B cell (primary cell): ENCODE data around the gene MTX1. TPM values are rescaled to one million over a fixed set of nuclear protein-coding genes. Genes with fewer than 3 reads are reported as not detected.
A peak's percentile ranks its signal among the peaks of the same experiment; 100 is the strongest.

ENCODE experiments used
- ATAC-seq: fragments of 200-7000 bp; cut with Tn5 transposase; one replicate; pipeline ENCODE4 v1.10.0; 2021; ENCODE audit warnings: low read depth, mild to moderate bottlenecking, moderate number of reproducible peaks, moderate library complexity
- CTCF ChIA-PET: fragments of 350-600 bp; sonication (Branson Sonifier 250); formaldehyde crosslinking; loops from one replicate; lab custom pipeline; 2021; ENCODE audit warnings: antibody characterized with exemption, inconsistent platforms; lab: Charles Lee
- POLR2A ChIA-PET: fragments of 350-600 bp; sonication (Branson Sonifier 250); formaldehyde crosslinking; loops from one replicate; lab custom pipeline; 2021; ENCODE audit warnings: antibody characterized with exemption; lab: Charles Lee
- DNase-seq: peaks from one replicate; pipeline ENCODE4 v3.0.0; 2013
- H2AFZ ChIP-seq: 2 replicates; pipeline ENCODE4 v1.6.1; 2012; ENCODE audit warnings: mild to moderate bottlenecking, low read depth, low read length; ENCODE audit not compliant: insufficient read depth, poor library complexity, severe bottlenecking
- H3K27ac ChIP-seq, 2 donors: 1 replicate in 1 of 2; 2 replicates in 1 of 2; pipeline ENCODE4 v1.5.1; 2012 to 2013; ENCODE audit warnings: low read length in 2 of 2, mild to moderate bottlenecking in 2 of 2, moderate library complexity in 1 of 2
- H3K27me3 ChIP-seq, 4 experiments: fragments of 200-600 bp in 1 of 4; sonication (generic) in 1 of 4; replicated peaks in 1 of 4; 1 replicate in 2 of 4; 2 replicates in 2 of 4; pipeline versions ENCODE4 v1.6.1 to v1.7.0; 2013 to 2016; ENCODE audit warnings: low read length in 3 of 4, mild to moderate bottlenecking in 2 of 4, mixed read lengths in 1 of 4, moderate library complexity in 1 of 4; ENCODE audit not compliant: insufficient read depth in 4 of 4, control insufficient read depth in 3 of 4; ENCODE audit errors: control extremely low read depth in 1 of 4
- H3K36me3 ChIP-seq, 2 experiments: replicated peaks in 1 of 2; 1 replicate in 1 of 2; 2 replicates in 1 of 2; pipeline versions ENCODE4 v1.6.1 to v1.7.1; 2013; ENCODE audit warnings: low read length in 1 of 2; ENCODE audit not compliant: insufficient read depth in 2 of 2, control insufficient read depth in 1 of 2; ENCODE audit errors: control extremely low read depth in 1 of 2, extremely low read depth in 1 of 2
- H3K4me1 ChIP-seq, 2 donors: fragments of 200-600 bp in 1 of 2; sonication (generic) in 1 of 2; 1 replicate in 1 of 2; 2 replicates in 1 of 2; pipeline versions ENCODE4 v1.5.1 to v1.6.1; 2013 to 2017; ENCODE audit warnings: low read length in 2 of 2; ENCODE audit not compliant: control insufficient read depth in 2 of 2, insufficient read depth in 2 of 2
- H3K4me2 ChIP-seq: replicated peaks from 2 replicates; pipeline ENCODE3; 2012; ENCODE audit warnings: mild to moderate bottlenecking, low read depth, low read length; ENCODE audit not compliant: poor library complexity, severe bottlenecking
- H3K4me3 ChIP-seq, 5 experiments: fragments of 200-600 bp in 1 of 5; sonication (generic) in 1 of 5; 1 replicate in 3 of 5; 2 replicates in 2 of 5; pipeline versions ENCODE4 v1.5.1 to v1.7.0; 2011 to 2016; ENCODE audit warnings: low read length in 4 of 5, mild to moderate bottlenecking in 4 of 5, low read depth in 2 of 5, control low read depth in 1 of 5, moderate library complexity in 1 of 5; ENCODE audit not compliant: insufficient read depth in 1 of 5; ENCODE audit errors: control extremely low read depth in 1 of 5, extremely low read depth in 1 of 5
- H3K79me2 ChIP-seq: fragments of 200-600 bp; sonication (generic); one replicate; pipeline ENCODE4 v1.6.0; 2016; ENCODE audit warnings: low read length; ENCODE audit not compliant: control insufficient read depth, insufficient read depth
- H3K9ac ChIP-seq: fragments of 200-600 bp; sonication (generic); 2 replicates; pipeline ENCODE4 v1.6.1; 2017; ENCODE audit warnings: mild to moderate bottlenecking, low read length, moderate library complexity
- H3K9me3 ChIP-seq, 3 donors: one replicate each; pipeline versions ENCODE4 v1.6.1 to v1.7.1; 2013; ENCODE audit warnings: low read length in 2 of 3; ENCODE audit not compliant: control insufficient read depth in 2 of 3, insufficient read depth in 1 of 3; ENCODE audit errors: control extremely low read depth in 1 of 3
- H4K20me1 ChIP-seq: 2 replicates; pipeline ENCODE4 v1.6.0; 2012; ENCODE audit warnings: mild to moderate bottlenecking, low read length; ENCODE audit not compliant: insufficient read depth, control insufficient read depth, poor library complexity, severe bottlenecking
- H3K27ac Mint-ChIP-seq: one replicate; pipeline ENCODE4 v1.8.0; 2021; ENCODE audit warnings: mixed read lengths
- H3K27me3 Mint-ChIP-seq: one replicate; pipeline ENCODE4 v1.8.0; 2021; ENCODE audit warnings: mixed read lengths
- H3K4me1 Mint-ChIP-seq: one replicate; pipeline ENCODE4 v1.8.0; 2021; ENCODE audit warnings: mixed read lengths
- H3K4me3 Mint-ChIP-seq: one replicate; pipeline ENCODE4 v1.8.0; 2021; ENCODE audit warnings: mixed read lengths
- H3K9me3 Mint-ChIP-seq: one replicate; pipeline ENCODE4 v1.8.0; 2022; ENCODE audit warnings: mixed read lengths; ENCODE audit not compliant: insufficient read depth
- EZH2 ChIP-seq: IDR thresholded peaks from 2 replicates; pipeline ENCODE4 v1.6.1; 2012; ENCODE audit warnings: borderline replicate concordance, low read depth, mild to moderate bottlenecking, moderate library complexity, low read length; ENCODE audit not compliant: insufficient read depth, poor library complexity, severe bottlenecking
- WGBS: methylation state at CpG from one replicate; pipeline ENCODE4 v1.1.5; 2013; ENCODE audit warnings: missing lambda C conversion rate; ENCODE audit not compliant: insufficient coverage; 5-methylcytosine and 5-hydroxymethylcytosine counted together
- intact Hi-C: fragments of 100-400 bp; cut with micrococcal nuclease; formaldehyde crosslinking; loops from one replicate; pipeline ENCODE4 v1.10.0; 2022
- polyA plus RNA-seq: library from polyadenylated mRNA; depleted of rRNA; stranded (reverse); fragments of >200 nt; gene quantifications from 2 replicates; pipeline ENCODE4 v1.2.3, GENCODE V29; 2012
- total RNA-seq, 2 donors: library from RNA; stranded (reverse); fragments of 120-200 nt in 1 of 2; gene quantifications; 1 replicate in 1 of 2; 2 replicates in 1 of 2; pipeline versions ENCODE4 v1.2.3 to v1.2.4, GENCODE V29; 2013 to 2022
- TF ChIP-seq, protein P1 (sequence below): fragments of 200-600 bp; IDR thresholded peaks from one replicate; pipeline ENCODE4 v1.8.0; 2022; ENCODE audit warnings: antibody characterized with exemption, mild to moderate bottlenecking

MTX1 gene
- total and polyA plus RNA-seq, 2 donors (not counting 1 experiment from before 2014, with no cell fraction given): 19.0 to 40.4 TPM

DNA sequence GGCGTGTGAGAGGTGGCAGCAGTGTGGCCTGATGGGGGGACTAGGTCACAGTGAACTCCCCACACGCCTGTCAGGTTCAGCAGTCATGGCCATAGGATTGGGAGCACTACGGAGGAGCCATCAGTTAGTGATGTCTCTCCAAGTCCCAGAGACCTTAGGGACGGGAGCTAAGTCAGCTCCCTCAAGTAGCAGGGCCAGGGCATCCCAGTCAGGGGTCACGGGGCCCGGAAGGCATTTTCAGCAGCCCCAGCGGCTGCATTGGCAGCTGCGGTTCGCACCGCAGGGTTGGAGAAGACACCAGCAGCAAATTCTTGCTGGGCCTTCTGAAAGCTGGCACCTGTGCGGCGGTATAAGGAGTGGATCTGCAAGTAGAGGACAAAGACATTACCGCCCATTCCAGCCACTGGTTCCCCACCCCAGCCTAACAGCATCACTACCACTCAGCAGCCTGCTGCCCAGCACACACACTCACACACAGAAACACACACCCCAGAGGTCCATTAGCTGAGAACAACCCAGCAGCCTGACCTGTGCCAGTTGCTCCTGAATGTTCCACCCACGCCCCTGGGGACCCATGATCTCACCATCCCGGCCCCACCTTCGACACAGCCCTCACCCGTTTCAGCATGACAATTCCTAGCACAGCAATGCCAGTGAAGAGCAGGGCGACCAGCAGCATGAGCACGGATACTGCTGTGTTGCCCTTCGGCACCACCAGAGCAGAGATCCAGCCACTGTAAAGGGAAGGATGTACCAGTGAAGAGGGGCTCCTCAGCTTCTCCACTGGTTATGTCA lies 47.8 kb downstream of the MTX1 start:
- no peak for TF ChIP-seq EZH2
- TF ChIP-seq, protein P1, sequence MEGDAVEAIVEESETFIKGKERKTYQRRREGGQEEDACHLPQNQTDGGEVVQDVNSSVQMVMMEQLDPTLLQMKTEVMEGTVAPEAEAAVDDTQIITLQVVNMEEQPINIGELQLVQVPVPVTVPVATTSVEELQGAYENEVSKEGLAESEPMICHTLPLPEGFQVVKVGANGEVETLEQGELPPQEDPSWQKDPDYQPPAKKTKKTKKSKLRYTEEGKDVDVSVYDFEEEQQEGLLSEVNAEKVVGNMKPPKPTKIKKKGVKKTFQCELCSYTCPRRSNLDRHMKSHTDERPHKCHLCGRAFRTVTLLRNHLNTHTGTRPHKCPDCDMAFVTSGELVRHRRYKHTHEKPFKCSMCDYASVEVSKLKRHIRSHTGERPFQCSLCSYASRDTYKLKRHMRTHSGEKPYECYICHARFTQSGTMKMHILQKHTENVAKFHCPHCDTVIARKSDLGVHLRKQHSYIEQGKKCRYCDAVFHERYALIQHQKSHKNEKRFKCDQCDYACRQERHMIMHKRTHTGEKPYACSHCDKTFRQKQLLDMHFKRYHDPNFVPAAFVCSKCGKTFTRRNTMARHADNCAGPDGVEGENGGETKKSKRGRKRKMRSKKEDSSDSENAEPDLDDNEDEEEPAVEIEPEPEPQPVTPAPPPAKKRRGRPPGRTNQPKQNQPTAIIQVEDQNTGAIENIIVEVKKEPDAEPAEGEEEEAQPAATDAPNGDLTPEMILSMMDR: no peak
- Histone ChIP-seq H3K4me2 (peak overlapping the region; percentile 97), H3K79me2 (peaks cover 11% of the 10 kb centered on the region), H3K4me1 (peaks cover 24 to 31% of the 10 kb centered on the region in 2 donors), H3K27ac (no peak overlapping the region), H3K4me3 (peak overlapping the region in 1 of 5 experiments; percentile 71), H3K9ac (no peak overlapping the region), H3K9me3 (peaks cover 0 to 3% (median 0%) of the 10 kb centered on the region in 3 donors), H3K36me3 (peaks cover 0 to 28% of the 10 kb centered on the region in 2 experiments), H3K27me3 (no peaks in the 10 kb centered on the region), H4K20me1 (peaks cover 12% of the 10 kb centered on the region), H2AFZ (peak overlapping the region; percentile 93)
- no peak for ATAC-seq
- 88% methylated on average over 20 of the region's 20 CpGs for WGBS
- peaks cover 45% of the 10 kb centered on the region for H3K4me1 Mint-ChIP-seq
- H3K27ac Mint-ChIP-seq: peak overlapping the region; percentile 64
- no peaks in the 10 kb centered on the region for H3K27me3 Mint-ChIP-seq
- no peaks in the 10 kb centered on the region for H3K9me3 Mint-ChIP-seq
- H3K4me3 Mint-ChIP-seq: peak overlapping the region; percentile 90
- DNase-seq: no peak
- POLR2A ChIA-PET: interaction anchor here (0.8 kb wide), 1 partner anchor 68 kb away, joined by 3 read pairs; no protein-coding TSS in a partner anchor
- CTCF ChIA-PET: no interaction called here
- intact Hi-C loops: no loop called here

GRCh38 chr1:155260276-155260675 lies 51.8 kb downstream of the MTX1 start:
- H3K4me3 Mint-ChIP-seq: peak overlapping the region; percentile 44
- no peak overlapping the region for H3K27ac ChIP-seq

More at GRCh38 chr1:155260276-155260675, 51.8 kb downstream of the MTX1 start:
- CTCF ChIA-PET: interaction anchor here (1.1 to 4.3 kb wide), 5 partner anchors 10 to 67 kb away, joined by 3 to 71 read pairs (median 5); no protein-coding TSS in a partner anchor
- Mint-ChIP-seq H3K27me3 (no peaks in the 10 kb centered on the region), H3K9me3 (no peaks in the 10 kb centered on the region), H3K27ac (peak overlapping the region; percentile 20), H3K4me1 (peaks cover 42% of the 10 kb centered on the region)
- POLR2A ChIA-PET: interaction anchor here (0.5 to 2.3 kb wide), 4 partner anchors 12 to 325 kb away, joined by 3 to 18 read pairs (median 4); partner anchors contain the start of gene CLK2
- Histone ChIP-seq H3K9me3 (no peaks in the 10 kb centered on the region), H3K79me2 (peaks cover 19% of the 10 kb centered on the region), H2AFZ (no peak overlapping the region), H3K9ac (no peak overlapping the region), H3K36me3 (peaks cover 2 to 42% of the 10 kb centered on the region in 2 experiments), H4K20me1 (peaks cover 14% of the 10 kb centered on the region), H3K4me3 (no peak overlapping the region), H3K4me1 (peaks cover 19 to 32% of the 10 kb centered on the region in 2 donors), H3K4me2 (no peak overlapping the region), H3K27me3 (no peaks in the 10 kb centered on the region)
- intact Hi-C loops: loop anchor here (5.0 kb wide), 1 partner anchor 302 kb away; the partner anchor contains the start of gene ASH1L
- WGBS: 98% methylated on average over 4 of the region's 5 CpGs
- no peak for DNase-seq
- ATAC-seq: no peak
- TF ChIP-seq, protein P1: no peak
- no peak for TF ChIP-seq EZH2
